Measurements from ENCODE around the gene LDHAL6A.

GRCh38 chr11:18466402-18466801 lies 10.7 kb downstream of the LDHAL6A start:
- TF ChIP-seq POLR2A (IDR thresholded peaks at IDR 0.05; ENCODE audit: low read length) (no peak), GATA1 (IDR thresholded peaks at IDR 0.05; ENCODE audit: low read depth, low read length) (no peak)
